HG03442 (cell line): ENCODE data around the gene MINK1.
"Not testable (repeated sequence)": the region's sequence is repeated elsewhere in the genome, so short reads cannot be mapped to it uniquely, and the experiment has no call there.

Experiments used
- ATAC-seq: cut with Tn5 transposase; IDR thresholded peaks from one replicate; pipeline ENCODE4 v1.9.1; 2021; ENCODE audit warnings: mild to moderate bottlenecking, moderate library complexity; ENCODE audit not compliant: unreplicated experiment

The MINK1 gene

GRCh38 chr17:4845118-4845517 is 12.0 kb downstream of the MINK1 start:
- ATAC-seq, result no peak

DNA sequence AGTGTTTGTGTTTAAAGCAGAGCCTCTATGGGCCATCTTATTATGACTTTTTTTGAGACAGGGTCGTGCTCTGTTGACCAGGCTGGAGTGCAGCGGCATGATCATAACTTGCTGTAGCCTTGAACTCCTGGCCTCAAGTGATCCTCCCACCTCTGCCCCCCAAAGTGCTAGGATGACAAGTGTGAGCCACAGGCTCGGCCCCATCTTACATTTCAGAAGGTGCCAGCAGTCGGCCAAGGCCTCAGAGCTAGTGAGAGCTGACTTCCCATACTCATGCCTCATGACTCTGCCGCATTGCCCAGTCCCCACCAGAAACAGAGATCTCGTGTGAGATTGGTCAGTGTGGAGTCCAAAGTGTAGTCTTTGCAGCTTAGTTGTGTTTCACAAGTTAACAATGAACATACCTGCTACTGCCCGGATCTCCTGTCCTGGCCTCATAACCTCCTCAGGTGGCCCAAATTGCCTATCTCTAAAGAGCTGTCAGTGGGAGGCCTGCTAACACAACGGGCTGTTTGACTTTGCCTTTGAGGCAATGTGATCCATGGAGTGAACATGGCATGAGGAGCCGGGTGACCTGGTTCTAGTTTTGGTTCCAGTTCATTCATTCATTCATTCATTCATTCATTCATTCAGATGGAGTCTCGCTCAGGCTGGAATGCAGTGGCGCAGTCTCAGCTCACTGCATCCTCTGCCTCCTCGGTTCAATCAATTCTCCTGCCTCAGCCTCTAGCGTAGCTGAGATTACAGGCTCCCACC is 13.7 kb downstream of the MINK1 start:
- no peak for ATAC-seq

- no peak for ATAC-seq
Observed at GRCh38 chr17:4849011-4849536, 15.9 kb downstream of the MINK1 start.

- no peak for ATAC-seq
Observed at GRCh38 chr17:4850246-4850645, 17.1 kb downstream of the MINK1 start.

DNA sequence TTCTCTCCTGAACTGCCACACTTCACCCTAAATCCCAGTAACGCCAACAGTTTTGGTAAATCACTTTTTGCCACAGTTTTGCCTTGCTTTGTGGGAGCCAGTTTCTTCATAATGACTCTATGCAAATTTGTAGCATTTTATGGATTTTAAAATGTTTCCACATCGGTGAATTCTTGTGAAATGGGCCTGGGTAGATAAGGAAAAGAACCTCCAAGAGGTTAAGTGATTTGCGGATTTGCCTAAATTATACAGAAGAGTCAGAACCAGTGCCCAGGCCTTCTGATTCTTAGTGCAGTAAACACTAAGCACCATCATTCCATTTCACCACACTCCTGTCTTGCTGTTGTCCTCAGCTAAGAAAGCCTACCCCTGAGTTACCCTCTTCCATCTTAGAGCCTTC is 17.9 kb downstream of the MINK1 start:
- no peak for ATAC-seq

DNA sequence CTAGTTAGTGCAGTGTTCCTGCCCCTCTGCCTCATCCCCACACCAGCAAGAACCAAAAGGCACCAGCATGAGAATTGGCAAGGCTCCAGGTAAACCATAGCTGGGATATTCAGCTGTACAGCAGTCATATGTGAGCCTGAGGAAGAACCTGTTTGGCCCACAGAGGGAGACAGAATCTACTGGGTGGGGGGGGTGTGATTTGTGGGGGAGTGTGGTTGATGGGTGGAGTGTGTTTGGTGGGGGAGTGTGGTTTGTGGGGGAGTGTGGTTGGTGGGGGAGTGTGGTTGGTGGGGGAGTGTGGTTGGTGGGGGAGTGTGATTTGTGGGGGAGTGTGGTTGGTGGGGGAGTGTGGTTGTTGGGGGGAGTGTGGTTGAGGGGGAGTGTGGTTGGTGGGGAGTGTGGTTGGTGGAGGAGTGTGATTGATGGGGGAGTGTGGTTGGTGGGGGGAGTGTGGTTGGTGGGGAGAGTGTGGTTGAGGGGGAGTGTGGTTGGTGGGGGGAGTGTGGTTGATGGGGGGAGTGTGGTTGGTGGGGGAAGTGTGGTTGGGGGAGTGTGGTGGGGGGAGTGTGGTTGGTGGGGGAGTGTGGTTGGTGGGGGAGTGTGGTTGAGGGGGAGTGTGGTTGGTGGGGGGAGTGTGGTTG is 19.5 kb downstream of the MINK1 start:
- no peak for ATAC-seq

DNA sequence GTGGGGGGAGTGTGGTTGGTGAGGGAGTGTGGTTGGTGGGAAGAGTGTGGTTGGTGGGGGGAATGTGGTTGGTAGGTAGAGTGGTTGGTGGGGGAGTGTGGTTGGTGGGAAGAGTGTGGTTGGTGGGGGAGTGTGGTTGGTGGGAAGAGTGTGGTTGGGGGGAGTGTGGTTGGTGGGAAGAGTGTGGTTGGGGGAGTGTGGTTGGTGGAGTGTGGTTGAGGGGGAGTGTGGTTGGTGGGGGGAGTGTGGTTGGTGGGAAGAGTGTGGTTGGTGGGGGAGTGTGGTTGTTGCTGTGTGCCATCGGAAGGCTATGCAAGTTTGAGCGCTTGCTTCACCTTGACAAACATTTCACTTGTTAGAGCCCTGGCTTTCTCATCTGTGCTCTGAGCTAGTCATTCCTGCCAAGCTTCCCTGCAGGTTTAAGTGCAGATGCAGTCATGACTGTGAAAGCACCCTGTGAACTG is 20.1 kb downstream of the MINK1 start:
- ATAC-seq, result no peak

DNA sequence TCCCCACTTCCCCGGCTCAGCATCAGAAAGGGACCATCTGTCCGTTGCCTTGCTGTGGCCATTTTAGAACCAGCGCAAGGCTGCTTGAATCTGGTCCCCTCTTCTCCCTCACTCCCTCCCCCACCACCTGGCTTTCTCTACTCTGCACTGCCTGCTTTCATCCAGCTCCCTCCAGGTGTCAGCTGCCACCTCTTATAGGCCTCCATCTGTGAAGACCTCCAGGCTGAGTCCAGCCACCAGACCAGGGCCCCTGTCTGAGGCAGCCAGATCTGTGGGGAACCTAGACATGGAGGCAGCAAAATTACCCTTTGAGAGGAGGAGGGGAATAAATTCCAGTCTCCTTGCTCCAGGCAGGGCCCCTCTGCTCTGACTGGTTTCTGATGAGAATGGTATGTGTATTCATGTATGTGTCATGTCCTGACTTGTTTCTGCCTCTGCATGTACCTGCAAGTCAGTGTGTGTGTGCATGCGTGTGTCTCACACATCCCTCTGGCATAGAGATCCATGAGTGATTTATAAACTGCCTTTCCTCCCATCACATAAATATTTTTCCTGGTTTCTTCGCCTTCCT is 21.1 kb downstream of the MINK1 start:
- ATAC-seq, result no peak

- ATAC-seq, result no peak
Observed at GRCh38 chr17:4856271-4856936, 23.3 kb downstream of the MINK1 start.

DNA sequence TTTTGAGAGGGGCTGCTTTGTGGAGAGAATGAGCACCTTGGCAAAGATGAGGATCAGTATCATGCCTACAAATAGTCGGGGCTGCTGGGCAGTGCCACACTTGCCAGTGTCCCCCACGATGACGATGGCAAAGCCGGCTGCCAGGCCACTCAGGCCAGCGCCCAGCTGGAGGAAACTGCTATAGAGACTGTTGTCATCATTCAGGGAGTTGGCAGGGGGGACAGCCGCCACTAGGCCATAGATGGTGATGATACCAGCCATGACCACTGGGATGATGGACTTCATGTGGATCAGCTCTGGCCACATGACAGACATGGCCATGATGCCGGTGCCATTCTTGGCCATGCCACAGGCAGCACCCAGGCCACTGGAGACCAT is 23.8 kb downstream of the MINK1 start:
- no peak for ATAC-seq

GRCh38 chr17:4857347-4857746 is 24.2 kb downstream of the MINK1 start:
- ATAC-seq, result not testable (repeated sequence)

GRCh38 chr17:4858068-4858881 is 25.1 kb downstream of the MINK1 start:
- no peak for ATAC-seq

DNA sequence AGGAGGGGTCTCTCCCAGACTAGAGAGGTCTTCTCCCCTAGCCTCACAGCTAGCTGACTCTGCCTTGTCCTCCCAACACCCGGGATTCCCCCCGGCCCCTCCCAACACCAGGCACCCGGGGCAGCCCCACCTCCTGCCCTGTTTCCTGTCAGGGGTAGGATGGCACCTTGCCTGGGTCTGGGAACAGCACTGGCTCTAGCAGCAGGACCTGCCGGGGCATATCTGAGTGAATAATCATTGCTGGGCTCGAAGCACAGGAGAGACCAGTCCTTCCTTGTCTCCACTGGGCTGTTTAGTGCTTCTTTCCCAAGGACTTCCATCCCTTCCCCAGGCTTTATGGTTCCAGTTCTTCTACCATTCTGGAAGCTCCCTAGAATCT is 25.7 kb downstream of the MINK1 start:
- ATAC-seq, result no peak

DNA sequence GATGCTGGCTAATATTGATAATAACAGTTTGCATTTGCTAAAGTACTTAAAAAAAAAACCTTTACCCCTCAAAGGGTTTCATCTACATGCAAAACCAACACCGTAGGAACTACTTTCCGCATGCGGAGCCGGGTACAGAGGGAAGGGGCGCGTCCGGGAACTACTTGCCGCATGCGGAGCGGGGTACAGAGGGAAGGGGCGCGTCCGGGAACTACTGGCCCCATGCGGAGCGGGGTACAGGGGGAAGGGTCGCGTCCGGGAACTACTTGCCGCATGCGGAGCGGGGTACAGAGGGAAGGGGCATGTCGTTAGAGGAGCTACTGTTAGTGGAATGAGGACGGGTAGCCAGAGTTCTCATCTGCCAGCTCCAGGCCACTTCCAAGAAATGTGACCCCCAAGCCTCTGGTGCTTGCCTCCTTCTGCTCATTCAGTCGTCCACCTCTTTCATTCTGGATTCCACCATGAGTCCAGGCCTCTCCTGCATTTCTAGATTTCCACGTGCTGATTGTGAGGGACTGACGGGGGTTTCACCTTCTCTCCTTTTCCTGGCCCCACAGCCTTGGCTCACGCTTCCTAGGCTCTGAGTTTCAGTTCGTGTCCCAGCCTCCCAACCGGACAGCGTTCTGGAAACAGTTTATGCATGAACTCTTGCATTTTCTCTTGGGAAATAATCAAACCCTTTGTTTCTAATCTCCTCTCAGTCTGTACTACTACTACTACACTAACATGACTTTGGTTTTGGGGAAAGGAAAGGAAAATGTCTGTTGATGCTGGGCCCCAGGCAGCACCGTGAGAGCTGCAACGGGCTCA is 26.9 kb downstream of the MINK1 start:
- ATAC-seq, result no peak

DNA sequence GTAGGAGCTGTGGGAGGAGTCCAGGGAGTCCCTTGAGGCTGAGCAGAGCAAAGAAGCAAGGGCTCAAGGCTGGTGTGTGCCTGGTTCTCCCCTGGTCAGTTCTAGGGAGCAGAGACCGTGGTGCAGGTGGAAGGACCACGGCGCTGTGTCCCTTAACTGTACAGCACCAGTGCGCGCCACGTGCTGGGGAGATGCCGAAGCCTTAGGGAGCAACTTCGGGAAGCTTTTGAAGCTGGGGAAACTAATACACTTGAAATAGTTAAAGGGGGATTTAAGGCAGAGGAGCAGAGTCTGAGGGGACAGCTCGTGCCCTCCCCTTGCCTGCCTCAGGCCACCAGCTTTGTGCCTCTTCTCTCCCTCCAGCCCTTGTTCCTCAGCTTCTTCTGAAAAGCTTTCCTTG is 27.5 kb downstream of the MINK1 start:
- no peak for ATAC-seq

DNA sequence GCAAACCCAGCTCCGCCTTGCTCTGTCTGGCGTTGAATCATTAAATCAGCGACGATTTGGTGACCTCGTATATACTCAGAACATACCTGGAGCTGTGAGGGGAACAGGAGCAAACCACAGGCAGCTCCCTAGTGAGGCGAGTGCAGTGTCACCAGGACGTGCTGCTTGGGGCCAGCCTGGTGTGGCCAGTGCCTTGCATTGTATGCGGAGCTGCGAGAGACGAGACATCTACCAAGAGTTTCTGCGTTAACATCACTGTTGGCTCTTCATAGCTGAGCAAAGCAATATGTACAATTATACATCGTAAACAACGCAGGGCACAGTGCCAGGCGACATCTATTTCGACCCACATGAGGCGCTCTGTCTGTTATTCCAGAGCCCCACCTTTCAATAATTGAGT is 27.9 kb downstream of the MINK1 start:
- no peak for ATAC-seq

- no peak for ATAC-seq
Observed at GRCh38 chr17:4862720-4863119, 29.6 kb downstream of the MINK1 start.

DNA sequence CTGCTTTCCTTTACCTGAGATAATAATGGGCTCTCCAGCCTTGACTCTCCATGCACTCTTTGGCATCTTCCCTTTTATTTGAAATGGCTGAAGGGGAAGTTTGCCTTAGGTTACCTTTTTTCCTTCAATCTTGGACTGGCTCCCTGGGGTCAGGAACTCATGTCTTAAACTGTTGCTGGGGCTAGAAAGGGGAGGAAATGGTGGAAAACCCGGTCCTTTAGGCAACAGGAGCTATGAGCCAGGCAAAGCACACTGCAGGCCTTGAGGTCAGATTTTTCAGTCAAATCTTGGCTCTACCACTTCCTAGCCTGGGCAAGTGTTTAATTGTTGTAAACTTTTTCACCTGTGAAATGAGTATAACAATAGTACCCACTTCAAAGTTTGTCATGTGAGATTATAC is 30.2 kb downstream of the MINK1 start:
- ATAC-seq, result no peak

- not testable (repeated sequence) for ATAC-seq
Observed at GRCh38 chr17:4867535-4867934, 34.4 kb downstream of the MINK1 start.
